HG02763 (cell line): ENCODE results near the gene PRUNE1.

Experiments
- ATAC-seq: cut with Tn5 transposase; IDR thresholded peaks from one replicate; pipeline ENCODE4 v1.9.1; 2021; ENCODE audit warnings: mild to moderate bottlenecking, moderate library complexity; ENCODE audit not compliant: unreplicated experiment

PRUNE1 gene

GRCh38 chr1:151008244-151009205 lies at the start of gene PRUNE1:
Gene PRUNE1, plus strand, starts transcription at chr1:151008449. Its CDS starts 184 bp downstream, at chr1:151008633.
- ATAC-seq = peak; percentile 84

- no peak for ATAC-seq
Observed at GRCh38 chr1:150960646-150961045, 47.6 kb upstream of the PRUNE1 start.

- no peak for ATAC-seq
Observed at GRCh38 chr1:150961756-150962155, 46.5 kb upstream of the PRUNE1 start.

GRCh38 chr1:150963321-150964163 lies 44.7 kb upstream of the PRUNE1 start:
- ATAC-seq = no peak

- no peak for ATAC-seq
Observed at GRCh38 chr1:150964164-150964489, 44.1 kb upstream of the PRUNE1 start.

GRCh38 chr1:150965605-150966004 lies 42.6 kb upstream of the PRUNE1 start:
- ATAC-seq = no peak

- no peak for ATAC-seq
Observed at GRCh38 chr1:150966011-150966410, 42.2 kb upstream of the PRUNE1 start.

- ATAC-seq = no peak
Observed at GRCh38 chr1:150967936-150968335, 40.3 kb upstream of the PRUNE1 start.

GRCh38 chr1:150968491-150968890 lies 39.8 kb upstream of the PRUNE1 start:
- no peak for ATAC-seq

- no peak for ATAC-seq
Observed at GRCh38 chr1:150969626-150970025, 38.6 kb upstream of the PRUNE1 start.

GRCh38 chr1:150970808-150971582 lies 37.3 kb upstream of the PRUNE1 start:
- no peak for ATAC-seq

GRCh38 chr1:150971583-150972416 lies 36.4 kb upstream of the PRUNE1 start:
- no peak for ATAC-seq

- ATAC-seq = no peak
Observed at GRCh38 chr1:150972417-150972940, 35.8 kb upstream of the PRUNE1 start.

GRCh38 chr1:150973258-150973835 lies 34.9 kb upstream of the PRUNE1 start:
- no peak for ATAC-seq

- peak; percentile 34 for ATAC-seq
Observed at GRCh38 chr1:150973836-150974579, 34.2 kb upstream of the PRUNE1 start.

- peak; percentile 43 for ATAC-seq
Observed at GRCh38 chr1:150974580-150975478, 33.4 kb upstream of the PRUNE1 start, which contains the start of gene CERS2. Gene CERS2, minus strand, starts transcription at chr1:150974835. Its CDS starts 5,745 bp downstream, at chr1:150969090.

- ATAC-seq = no peak
Observed at GRCh38 chr1:150976401-150976821, 31.8 kb upstream of the PRUNE1 start.
